ENCODE measurements around the gene GYPC. TPM values are rescaled to one million over a fixed set of nuclear protein-coding genes. Genes with fewer than 3 reads are reported as not detected.

The GYPC gene
- polyA plus RNA-seq, 2 of the 4 experiments (the other 2 are of a cell fraction): not detected

- TF ChIP-seq ZSCAN20 (CRISPR knock-in tag; IDR thresholded peaks at IDR 0.05): no peak
- TF ChIP-seq EHF (CRISPR knock-in tag; IDR thresholded peaks at IDR 0.05): no peak
- no peak for TF ChIP-seq PHF8 (IDR thresholded peaks at IDR 0.05; ENCODE audit: borderline replicate concordance, low read depth)
- no peak for TF ChIP-seq JUNB (IDR thresholded peaks at IDR 0.05)
These were observed 8.3 kb downstream of the GYPC start (continued) for GRCh38 chr2:126664234-126664633.

GRCh38 chr2:126664639-126665038 is 8.7 kb downstream of the GYPC start:
- Histone ChIP-seq H3K27ac (no peak overlapping the region), H3K4me1 (no peaks in the 10 kb centered on the region), H3K4me3 (no peak overlapping the region), H3K4me2 (no peak overlapping the region), H3K9me3 (no peaks in the 10 kb centered on the region)
- ChIA-PET CTCF (interaction anchor here (0.5 to 1.0 kb wide), 2 partner anchors 10 to 112 kb away, joined by 3 read pairs; no protein-coding TSS in a partner anchor), POLR2A (interaction anchor here (0.5 kb wide), 1 partner anchor 471 kb away, joined by 4 read pairs; no protein-coding TSS in a partner anchor)
- ATAC-seq: no peak
- no peak for DNase-seq (ENCODE audit: low read depth in 1 of 2, low spot score in 1 of 2)
- TF ChIP-seq FOSL2 (IDR thresholded peaks at IDR 0.05) (no peak), FOSL2 (CRISPR knock-in tag; IDR thresholded peaks at IDR 0.05) (no peak), EHMT2 (IDR thresholded peaks at IDR 0.05; ENCODE audit: low read depth) (no peak), PBX3 (IDR thresholded peaks at IDR 0.05) (no peak), USF2 (IDR thresholded peaks at IDR 0.05) (no peak), MYC (IDR thresholded peaks at IDR 0.05; ENCODE audit: borderline replicate concordance, low read length) (no peak)
- 0% methylated on average over 2 of the region's 2 CpGs for WGBS (ENCODE audit: missing lambda C conversion rate)
- FAIRE-seq: no peak

- CTCF ChIA-PET: interaction anchor here (0.5 kb wide), 1 partner anchor 11 kb away, joined by 3 read pairs; no protein-coding TSS in a partner anchor
- no peak overlapping the region for H3K4me2 ChIP-seq
- no peak for ATAC-seq
- DNase-seq (ENCODE audit: low read depth in 1 of 2, low spot score in 1 of 2): no peak
- H3K9me3 ChIP-seq: no peaks in the 10 kb centered on the region
- FAIRE-seq: no peak
- 25% methylated on average over 2 of the region's 9 CpGs for whole genome bisulfite sequencing (ENCODE audit: missing lambda C conversion rate)
- TF ChIP-seq HMGXB4 (CRISPR knock-in tag; IDR thresholded peaks at IDR 0.05; ENCODE audit: borderline replicate concordance) (no peak), REST (IDR thresholded peaks at IDR 0.05) (no peak), EHMT2 (IDR thresholded peaks at IDR 0.05; ENCODE audit: low read depth) (no peak), ZNF302 (CRISPR knock-in tag; IDR thresholded peaks at IDR 0.05) (no peak), RARB (CRISPR knock-in tag; IDR thresholded peaks at IDR 0.05) (no peak), HDAC2 (IDR thresholded peaks at IDR 0.05) (no peak), HEYL (CRISPR knock-in tag; IDR thresholded peaks at IDR 0.05) (no peak), RCOR1 (IDR thresholded peaks at IDR 0.05; ENCODE audit: low read depth, low read length) (no peak), MAFK (IDR thresholded peaks at IDR 0.05; ENCODE audit: partially characterized antibody) (no peak), CBX8 (IDR thresholded peaks at IDR 0.05) (no peak), FOSL2 (IDR thresholded peaks at IDR 0.05) (no peak), FOSL2 (CRISPR knock-in tag; IDR thresholded peaks at IDR 0.05) (no peak), NPAS2 (CRISPR knock-in tag; IDR thresholded peaks at IDR 0.05; ENCODE audit: borderline replicate concordance) (no peak), RNF2 (IDR thresholded peaks at IDR 0.05; ENCODE audit: borderline replicate concordance, low read depth) (no peak), TP53 (CRISPR knock-in tag; IDR thresholded peaks at IDR 0.05) (no peak), POLR2AphosphoS2 (conservative IDR thresholded peaks at IDR 0.05; ENCODE audit: low read length) (no peak), BCL3 (IDR thresholded peaks at IDR 0.05) (no peak), SMC3 (IDR thresholded peaks at IDR 0.05) (no peak), ESRRA (IDR thresholded peaks at IDR 0.05; ENCODE audit: borderline replicate concordance, low read length) (no peak)
- no peak overlapping the region for H3K4me3 ChIP-seq
- POLR2A ChIA-PET: no interaction called here
- no peak overlapping the region for H3K27ac ChIP-seq
- H3K4me1 ChIP-seq: no peaks in the 10 kb centered on the region
These were observed 9.5 kb downstream of the GYPC start for GRCh38 chr2:126665483-126665882.

All from A549 (cell line).